GM12891 (cell line): Measurements from ENCODE around the gene GNAO1.

Experiments used
- POLR2A ChIP-seq: IDR thresholded peaks from 2 replicates; pipeline ENCODE4 v1.6.1; 2011; ENCODE audit warnings: low read depth, low read length, control low read depth
- POLR2AphosphoS5 ChIP-seq: IDR thresholded peaks from 2 replicates; pipeline ENCODE4 v1.6.1; 2011; ENCODE audit warnings: low read depth, low read length, control low read depth
- POU2F2 ChIP-seq: IDR thresholded peaks from 2 replicates; pipeline ENCODE4 v1.6.1; 2011; ENCODE audit warnings: low read depth, mild to moderate bottlenecking, control low read depth, low read length, moderate library complexity
- SPI1 ChIP-seq: IDR thresholded peaks from 2 replicates; pipeline ENCODE4 v1.6.1; 2011; ENCODE audit warnings: low read depth, low read length, control low read depth
- TAF1 ChIP-seq: IDR thresholded peaks from 2 replicates; pipeline ENCODE4 v1.6.1; 2011; ENCODE audit warnings: low read depth, low read length, control low read depth

DNA sequence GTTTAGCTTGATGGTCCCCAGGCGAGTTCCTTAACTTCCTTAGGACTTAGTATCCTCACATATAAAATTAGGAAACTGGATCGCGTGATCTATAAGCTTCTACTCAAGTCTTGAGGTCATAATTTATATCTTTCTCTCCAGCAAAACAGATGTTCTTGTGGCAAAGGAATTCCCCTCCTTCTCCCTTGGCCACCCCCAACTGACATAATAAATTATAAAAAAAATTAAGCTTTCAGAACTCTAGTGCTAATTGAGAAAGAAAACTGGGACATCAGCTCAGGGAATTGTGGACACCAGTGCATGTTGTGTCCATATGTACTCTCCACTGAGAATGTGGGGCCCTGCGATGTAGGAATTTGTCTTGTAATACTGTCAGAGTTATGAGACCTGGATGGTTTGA, 13.5 kb downstream of the GNAO1 start:
- no peak for TF ChIP-seq POLR2A
- no peak for TF ChIP-seq POLR2AphosphoS5
- TF ChIP-seq POU2F2 = no peak
- TF ChIP-seq TAF1 = no peak
- TF ChIP-seq SPI1 = no peak
